GM19463 (cell line): ENCODE results near the gene NXNL1.

Source experiments
- ATAC-seq: cut with Tn5 transposase; IDR thresholded peaks from one replicate; pipeline ENCODE4 v1.9.1; 2021; ENCODE audit warnings: mild to moderate bottlenecking, moderate library complexity; ENCODE audit not compliant: unreplicated experiment

Gene NXNL1

DNA sequence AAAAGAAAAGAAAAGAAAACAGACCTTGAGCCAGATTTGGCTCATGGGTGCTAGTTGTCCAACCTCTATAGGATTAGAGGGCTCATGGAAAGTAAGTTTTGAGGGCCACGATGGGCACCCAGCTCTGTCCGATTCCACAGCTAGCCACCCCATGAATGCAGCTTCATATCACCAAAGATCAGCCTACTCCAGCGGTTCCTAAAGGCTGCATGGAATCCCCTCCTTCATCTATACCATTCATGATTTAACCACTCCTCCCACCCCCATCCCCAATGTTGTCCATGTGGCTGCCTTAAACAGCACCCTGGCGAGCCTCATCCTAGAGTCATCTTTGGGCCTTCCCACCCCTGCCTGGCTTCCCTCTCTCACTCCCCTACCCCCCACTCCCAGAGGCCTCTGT is 38.8 kb downstream of the NXNL1 start:
- no peak for ATAC-seq

DNA sequence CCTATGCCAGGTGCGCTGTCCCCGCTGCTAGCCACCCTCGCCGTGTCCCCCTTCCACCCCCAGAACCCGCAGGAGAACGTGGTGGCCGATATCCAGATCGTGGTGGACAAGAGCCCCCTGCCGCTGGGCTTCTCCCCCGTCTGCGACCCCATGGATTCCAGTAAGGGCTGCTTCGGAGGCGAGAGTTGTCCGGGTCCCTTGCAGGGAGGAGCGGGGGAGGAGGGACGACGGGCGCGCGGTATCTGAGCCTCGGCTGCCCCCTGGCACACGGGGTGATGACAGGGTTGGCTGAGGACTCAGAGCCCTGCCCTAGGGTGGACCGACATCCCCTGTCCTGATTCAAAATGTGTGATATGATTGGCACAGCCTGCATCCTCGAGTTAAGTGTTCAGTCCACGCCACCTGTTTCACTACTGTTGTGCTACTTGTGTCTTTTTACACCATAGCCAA is 40.2 kb downstream of the NXNL1 start:
- no peak for ATAC-seq

DNA sequence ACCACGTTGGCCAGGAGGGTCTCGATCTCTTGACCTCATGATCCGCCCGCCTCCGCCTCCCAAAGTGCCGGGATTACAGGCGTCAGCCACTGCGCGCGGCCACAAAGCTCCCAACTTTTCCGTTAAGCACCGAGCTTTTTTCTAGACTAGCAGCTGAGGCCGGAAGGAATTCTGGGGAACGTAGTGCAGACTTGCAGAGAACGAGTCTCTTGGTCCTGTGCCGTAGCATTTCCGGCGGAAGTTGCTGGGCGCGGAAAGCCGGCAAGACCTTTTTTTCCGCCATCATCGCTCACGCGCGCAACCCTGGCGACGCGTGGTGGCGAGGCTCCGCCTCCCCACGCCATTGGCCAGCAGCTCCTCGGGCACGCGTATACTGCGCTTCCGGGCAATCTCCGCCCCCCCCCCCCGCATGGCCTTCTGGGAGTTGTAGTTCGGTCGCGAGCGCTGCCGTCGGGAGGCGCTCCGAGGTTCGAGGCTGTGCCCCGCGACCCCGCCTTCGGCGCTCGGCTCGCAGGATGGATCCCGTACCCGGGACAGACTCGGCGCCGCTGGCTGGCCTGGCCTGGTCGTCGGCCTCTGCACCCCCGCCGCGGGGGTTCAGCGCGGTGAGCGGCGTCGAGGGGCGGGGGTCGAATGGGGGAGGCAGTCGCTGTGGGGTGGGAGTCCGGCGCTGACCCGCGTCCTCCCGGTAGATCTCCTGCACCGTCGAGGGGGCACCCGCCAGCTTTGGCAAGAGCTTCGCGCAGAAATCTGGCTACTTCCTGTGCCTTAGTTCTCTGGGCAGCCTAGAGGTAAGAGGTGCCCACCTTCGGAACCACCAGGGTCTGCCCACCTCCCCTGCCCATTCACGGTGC is 40.9 kb downstream of the NXNL1 start, which contains the start of gene MVB12A:
MVB12A (plus strand) TSS at position 427 of the 854 bp plus-strand sequence; CDS start at position 516, 89 bp downstream.
- ATAC-seq = peak; percentile 88

GRCh38 chr19:17419154-17419620 is 41.5 kb downstream of the NXNL1 start:
- no peak for ATAC-seq

DNA sequence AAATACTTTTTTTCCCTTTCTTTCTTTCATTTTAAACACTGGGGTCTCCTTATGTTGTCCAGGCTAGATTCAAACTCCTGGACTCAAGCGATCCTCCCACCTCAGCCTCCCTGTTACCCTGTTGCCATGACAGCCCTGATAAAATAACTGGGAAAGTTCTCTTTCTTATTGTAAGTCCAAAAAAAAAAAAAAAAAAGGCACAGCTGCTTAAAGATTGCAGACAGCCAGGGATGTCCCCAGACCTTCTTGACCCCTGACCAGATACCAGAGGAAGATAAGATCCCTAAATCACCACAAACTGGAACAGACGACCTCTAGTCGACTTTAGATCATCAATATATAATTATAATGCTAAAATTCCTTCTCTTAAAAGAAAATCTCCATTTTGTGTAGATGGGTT is 42.0 kb downstream of the NXNL1 start:
- ATAC-seq = no peak

DNA sequence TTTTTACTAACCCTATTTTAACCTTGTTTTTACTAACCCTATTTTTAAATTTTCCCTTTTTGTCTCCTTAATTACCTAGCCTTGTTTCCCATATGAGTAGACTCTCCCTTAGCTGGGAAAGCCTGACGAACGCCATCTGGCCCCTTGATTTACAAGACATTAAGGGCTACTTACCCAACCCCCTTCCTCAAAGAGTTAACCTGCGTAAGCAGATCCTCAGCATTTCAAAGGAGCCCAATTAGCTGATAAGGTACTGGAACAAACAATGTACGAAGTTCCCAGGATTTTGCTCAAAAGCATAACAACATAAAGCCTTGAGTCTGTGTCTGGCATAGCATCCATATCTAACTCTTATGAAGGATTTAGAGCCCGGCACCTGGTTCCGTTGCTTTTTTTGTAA is 45.6 kb downstream of the NXNL1 start:
- no peak for ATAC-seq

GRCh38 chr19:17414097-17414496 is 46.6 kb downstream of the NXNL1 start:
- ATAC-seq = no peak

DNA sequence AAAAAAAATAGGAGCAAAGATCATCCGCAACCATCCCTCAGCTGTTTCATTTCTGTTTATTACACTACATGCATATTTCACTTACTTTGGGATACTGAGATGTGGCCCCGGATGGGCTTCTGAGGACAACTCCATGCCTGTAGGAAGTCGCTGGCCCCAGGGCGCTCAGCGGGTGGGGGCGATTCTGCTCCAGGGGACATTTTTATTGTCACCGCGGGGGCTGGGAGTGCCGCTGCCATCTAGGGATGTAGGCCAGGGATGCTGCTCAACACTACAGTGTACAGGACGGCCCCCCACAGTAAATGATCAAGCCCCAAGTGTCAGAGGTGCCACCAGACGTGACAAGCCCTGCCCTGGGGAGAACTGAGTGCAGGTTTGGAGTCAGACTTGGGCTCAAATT is 48.9 kb downstream of the NXNL1 start:
- ATAC-seq = no peak

DNA sequence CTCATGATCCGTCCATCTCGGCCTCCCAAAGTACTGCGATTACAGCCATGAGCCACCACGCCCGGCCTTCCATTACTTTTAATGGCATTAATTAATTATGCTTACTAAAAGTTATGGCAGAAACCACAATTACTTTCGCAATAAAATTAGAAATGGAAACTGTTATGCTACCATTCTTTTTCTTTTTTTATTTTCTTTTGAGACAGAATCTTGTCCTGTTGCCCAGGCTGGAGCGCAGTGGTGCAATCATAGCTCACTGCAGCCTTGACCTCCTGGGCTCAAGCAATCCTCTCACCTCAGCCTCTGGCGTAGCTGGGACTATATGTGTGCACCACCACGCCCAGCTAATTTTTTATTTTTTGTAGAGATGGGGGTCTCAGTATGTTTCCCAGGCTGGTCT is 50.7 kb downstream of the NXNL1 start:
- no peak for ATAC-seq

DNA sequence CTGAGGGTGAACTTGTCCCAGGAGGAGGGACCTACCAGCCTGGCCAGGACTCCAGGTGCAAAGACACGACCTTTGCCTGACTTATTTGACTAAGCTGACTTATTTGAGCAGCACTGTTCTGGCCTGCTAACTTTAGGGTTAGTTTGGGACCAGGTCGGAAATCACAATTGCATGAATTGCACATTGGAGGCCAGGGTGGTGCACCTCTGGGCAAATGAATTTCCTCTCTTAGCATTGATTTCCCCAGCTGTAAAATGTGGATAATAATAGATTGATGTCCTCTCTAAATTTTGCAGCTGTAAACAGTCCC is 53.9 kb downstream of the NXNL1 start:
- no peak for ATAC-seq

GRCh38 chr19:17406046-17406886 is 54.5 kb downstream of the NXNL1 start:
- ATAC-seq = no peak
